Stimulated activated CD4-positive, alpha-beta T cell treated with anti-CD3 and anti-CD28 coated beads, Interleukin-1b, Interleukin-23, amount 100 ng/mL, for 1 hour (primary cell): ENCODE results near the gene SNED1.

Experiments used
- DNase-seq, 2 donors: peaks; one replicate each; pipeline ENCODE4 v3.0.0-alpha.2; 2020; ENCODE audit warnings: low read depth in 2 of 2

The SNED1 gene

GRCh38 chr2:240960309-240960970, 38.0 kb upstream of the SNED1 start:
- no peak for DNase-seq

DNA sequence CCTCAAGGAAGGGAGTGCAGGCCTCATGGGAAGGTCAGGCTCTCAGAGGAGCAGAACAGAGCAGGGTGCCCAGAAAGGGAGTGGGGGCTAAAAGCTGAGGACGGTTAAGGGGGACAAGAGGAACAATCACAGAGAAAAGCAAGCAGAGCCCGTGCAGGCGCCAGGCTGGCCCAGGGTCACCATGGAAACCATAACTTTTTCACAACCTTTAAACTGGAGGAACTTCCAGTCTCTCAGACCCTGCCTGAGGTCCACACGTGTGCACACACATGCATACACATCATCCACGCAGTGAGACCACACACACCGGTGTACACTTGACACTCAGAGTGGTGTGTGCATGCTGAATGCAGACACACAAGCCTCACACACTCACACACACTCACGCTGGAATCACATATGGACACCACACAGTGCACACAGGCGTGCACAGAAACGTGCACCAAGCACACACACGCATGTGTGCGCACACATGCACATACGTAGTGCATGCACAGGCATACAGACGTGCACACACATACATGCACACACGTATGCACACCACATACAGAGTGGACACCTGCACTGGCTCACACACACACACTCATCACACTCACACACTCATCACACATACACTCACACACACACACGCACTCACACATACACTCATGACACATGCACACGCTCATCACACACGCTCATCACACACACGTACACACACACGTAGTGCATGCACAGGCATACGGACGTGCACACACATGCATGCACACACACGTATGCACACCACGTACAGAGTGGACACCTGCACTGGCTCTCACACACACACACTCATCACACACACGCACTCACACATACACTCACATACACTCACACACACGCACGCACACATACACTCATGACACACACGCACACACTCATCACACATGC, 37.2 kb upstream of the SNED1 start:
- DNase-seq = no peak

- DNase-seq = no peak
These were observed 36.5 kb upstream of the SNED1 start for GRCh38 chr2:240961910-240962299.

DNA sequence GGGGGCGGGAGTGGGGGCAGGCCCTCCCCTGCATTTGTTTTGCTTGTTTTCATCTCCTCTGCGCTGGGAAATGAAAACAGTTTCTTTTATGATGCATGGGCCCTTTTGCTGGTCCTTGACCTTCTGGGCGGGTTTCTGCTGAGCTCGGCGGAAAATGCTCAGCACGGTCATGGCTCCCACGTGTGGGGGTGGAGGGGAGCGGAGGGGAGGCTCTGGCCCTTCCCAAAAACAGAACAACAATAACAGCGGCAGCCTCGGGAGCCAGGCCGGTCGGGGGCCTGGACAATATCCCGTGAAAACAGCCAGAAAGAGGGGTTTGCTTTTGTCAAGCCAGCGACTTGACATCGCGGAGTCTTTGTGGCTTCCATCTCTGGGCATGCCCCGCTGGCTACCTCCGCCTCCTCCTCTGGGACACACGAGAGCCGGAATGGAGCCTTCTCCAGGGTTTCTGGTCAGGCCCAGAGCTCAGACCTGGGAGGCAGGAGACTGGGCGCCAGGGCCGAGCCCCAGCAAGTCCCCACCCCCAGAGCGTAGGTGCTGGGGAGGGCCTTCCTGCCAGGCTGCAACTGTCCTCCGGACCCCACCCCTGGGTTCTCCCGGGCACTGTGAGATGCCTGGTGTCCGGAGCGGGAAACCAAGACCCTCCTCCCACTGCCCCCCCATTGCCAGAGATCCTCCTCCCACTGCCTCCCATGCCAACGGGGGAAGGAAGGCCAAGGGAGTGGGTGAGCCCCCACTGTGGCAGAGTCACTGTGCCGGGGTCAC, 35.9 kb upstream of the SNED1 start:
- no peak for DNase-seq

DNA sequence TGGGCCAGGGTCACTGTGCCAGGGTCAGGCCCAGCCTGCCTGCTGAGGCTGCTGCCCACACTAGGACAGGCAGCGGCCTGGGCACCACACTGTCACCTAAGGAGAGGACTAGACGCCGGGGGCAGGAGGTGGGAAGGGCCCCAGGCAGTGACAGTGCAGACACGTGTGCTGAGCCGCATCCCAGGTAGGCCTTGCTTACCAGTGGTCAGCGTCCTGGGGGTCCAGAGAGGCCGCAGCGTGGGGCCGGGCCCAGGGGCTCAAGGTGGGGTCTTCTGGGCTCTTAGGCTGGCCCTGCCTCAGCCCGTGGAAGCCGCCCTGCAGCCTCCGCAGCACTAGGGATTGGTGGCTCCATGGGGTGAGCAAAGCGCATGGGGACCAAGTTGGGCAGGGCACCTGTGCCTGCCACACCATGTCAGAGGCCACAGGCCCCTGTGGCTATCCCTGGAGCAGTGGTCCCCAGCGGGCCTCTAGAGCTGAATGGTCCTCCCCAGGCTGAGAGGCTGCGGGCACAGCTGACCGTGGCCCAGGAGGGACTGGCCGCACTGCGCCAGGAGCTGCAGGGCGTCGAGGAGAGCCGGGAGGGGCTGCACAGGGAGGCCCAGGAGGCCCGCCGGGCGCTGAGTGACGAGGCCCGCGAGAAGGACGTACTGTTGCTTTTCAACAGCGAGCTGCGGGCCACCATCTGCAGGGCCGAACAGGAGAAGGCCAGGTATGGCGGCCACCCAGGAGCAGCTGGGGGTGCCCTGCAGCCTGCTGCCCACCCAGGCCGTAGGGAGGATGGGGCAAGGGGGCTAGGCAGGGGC, 35.2 kb upstream of the SNED1 start:
- no peak for DNase-seq

DNA sequence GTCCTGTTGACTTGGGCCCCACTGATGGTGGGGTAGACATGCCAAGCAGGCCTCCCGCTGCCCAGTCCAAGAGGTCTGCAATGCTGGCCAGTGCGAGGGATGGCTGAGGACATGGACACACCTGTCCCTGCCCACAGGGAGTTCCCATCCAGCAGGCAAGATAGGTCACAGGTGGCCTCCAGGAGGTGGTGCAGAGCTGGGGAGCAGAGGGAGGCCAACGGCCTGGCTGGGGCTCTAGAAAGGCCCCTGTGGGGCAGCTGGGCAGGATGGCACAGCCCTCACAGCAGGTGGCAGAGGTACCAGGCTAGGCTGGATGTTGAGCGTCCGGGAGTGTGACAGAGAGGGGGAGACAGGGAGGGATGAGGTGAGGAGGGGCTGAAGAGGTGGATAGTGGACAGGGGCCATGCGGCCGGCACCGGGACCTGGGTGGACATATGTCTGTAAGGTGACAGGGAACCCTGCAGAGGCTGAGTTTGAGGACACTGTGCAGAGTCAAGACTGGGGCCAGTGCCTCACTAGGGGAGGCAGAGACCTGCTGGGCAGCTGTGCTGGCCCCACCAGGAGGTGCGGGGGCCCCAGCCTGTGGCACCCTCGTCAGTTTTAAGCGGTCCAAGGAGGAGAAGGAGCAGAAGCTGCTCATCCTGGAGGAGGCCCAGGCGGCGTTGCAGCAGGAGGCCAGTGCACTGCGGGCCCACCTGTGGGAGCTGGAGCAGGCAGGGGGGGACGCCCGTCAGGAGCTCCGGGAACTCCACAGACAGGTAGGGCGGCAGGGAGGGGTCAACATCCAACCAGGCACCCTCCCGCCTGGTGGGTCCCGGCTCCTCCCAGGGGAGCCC, 34.3 kb upstream of the SNED1 start:
- DNase-seq = no peak

DNA sequence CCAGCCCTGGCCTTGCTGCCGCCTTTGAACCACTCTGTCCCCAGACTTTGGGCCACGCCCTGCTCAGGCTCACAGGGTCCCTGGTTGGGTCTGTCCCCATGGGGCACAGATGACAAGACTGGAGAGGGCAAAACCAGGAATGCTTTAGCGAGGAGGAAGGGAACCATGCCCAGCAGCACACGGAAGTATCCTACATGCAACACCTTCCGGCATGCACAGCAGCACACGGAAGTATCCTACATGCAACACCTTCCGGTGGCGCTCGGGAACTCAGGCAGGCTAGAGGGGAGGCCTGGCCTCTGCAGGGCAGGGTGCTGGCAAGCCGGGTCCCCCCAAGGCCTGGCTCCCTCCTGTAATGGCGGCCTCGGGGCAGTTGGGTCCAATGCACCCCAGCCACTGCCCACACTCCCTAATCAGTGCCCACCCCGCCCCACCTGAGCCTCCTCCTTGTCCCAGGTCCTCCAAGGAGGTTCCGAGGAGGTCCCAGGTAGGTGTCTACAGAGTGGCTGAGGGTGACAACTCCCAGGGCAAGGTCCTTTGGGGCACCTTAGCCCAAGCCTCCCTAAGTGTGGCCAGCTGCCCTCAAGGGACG, 33.6 kb upstream of the SNED1 start:
- no peak for DNase-seq

DNA sequence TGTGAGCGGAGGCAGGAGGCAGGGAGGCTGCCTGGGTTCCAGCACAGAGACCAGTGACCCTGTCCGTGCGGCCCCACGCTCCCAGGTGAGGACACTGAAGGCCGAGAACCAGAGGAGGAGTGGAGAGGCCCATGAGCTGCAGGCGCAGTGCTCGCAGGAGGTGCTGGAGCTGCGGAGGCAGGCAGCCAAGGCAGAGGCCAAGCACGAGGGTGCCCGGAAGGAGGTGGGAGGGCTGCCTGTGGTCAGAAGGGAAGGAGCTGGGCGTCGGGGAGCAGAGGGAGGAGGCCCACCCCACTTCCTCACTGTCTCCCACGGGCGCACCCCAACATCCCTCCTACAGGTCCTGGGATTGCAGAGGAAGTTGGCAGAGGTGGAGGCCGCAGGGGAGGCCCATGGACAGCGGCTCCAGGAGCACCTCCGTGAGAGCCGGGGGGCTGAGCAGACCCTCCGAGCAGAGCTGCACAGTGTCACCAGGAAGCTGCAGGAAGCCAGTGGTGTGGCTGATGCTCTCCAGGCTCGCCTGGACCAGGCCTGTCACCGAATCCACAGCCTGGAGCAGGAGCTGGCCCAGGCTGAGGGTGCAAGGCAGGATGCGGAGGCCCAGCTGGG, 33.0 kb upstream of the SNED1 start:
- DNase-seq = no peak

DNA sequence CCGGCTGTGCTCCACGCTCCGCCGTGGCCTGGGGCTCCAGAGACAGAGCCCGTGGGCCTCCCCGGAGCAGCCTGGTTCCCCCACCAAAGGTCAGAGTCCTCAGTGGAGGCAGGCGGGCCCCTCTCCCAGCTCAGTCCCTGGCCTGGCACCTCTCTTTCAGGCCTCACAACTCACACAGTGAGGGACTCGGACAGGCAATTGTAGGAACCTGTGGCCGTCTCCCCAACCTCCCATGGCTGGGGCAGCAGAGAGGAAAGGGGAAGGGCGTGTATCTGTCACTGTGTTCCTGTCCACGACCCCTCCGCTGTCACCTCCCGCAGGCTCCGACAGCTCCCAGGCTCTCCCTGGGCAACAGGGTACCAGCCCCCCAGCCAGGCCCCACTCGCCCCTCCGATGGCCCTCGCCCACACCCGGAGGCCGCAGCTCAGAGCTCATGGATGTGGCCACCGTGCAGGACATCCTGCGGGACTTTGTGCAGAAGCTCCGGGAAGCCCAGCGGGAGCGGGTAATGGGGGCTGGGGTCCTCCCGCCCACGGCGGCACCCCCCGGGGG, 32.4 kb upstream of the SNED1 start:
- DNase-seq = no peak

- no peak for DNase-seq
These were observed 31.9 kb upstream of the SNED1 start for GRCh38 chr2:240966457-240966905.

DNA sequence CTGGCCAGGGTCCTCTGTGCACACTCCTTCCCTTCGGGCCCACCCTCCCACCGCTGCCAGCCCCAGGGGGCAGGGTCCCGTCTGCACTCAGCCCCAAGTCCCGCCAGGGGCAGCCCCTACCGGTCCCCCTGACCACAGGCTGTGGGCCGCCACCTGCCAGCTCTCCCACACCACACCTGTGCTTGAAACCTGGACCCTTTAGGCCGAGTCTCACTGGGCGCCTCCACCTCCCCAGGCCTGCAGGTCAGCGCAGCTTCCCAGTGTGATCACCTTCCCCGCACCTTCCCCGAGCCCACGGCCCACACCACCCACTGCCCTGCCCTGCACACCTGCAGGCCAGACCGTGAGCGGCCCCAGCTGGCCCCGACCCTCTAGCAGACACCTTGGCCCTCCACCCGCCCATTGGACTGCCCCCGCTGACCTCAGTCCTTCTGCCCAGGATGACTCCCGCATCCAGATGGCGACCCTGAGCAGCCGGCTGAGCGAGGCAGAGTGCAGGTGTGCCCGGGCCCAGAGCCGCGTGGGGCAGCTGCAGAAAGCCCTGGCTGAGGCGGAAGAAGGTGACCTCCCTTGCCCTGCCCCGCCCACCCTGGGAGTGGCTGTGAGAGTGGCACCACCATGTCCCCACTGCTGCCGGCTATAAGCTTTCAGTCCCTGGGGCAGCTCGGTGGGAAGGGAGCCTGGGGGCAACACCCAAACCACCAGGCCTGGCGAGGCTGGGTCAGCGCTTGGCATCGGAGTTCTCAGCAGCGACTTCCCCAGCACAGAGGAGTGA, 31.3 kb upstream of the SNED1 start:
- no peak for DNase-seq

DNA sequence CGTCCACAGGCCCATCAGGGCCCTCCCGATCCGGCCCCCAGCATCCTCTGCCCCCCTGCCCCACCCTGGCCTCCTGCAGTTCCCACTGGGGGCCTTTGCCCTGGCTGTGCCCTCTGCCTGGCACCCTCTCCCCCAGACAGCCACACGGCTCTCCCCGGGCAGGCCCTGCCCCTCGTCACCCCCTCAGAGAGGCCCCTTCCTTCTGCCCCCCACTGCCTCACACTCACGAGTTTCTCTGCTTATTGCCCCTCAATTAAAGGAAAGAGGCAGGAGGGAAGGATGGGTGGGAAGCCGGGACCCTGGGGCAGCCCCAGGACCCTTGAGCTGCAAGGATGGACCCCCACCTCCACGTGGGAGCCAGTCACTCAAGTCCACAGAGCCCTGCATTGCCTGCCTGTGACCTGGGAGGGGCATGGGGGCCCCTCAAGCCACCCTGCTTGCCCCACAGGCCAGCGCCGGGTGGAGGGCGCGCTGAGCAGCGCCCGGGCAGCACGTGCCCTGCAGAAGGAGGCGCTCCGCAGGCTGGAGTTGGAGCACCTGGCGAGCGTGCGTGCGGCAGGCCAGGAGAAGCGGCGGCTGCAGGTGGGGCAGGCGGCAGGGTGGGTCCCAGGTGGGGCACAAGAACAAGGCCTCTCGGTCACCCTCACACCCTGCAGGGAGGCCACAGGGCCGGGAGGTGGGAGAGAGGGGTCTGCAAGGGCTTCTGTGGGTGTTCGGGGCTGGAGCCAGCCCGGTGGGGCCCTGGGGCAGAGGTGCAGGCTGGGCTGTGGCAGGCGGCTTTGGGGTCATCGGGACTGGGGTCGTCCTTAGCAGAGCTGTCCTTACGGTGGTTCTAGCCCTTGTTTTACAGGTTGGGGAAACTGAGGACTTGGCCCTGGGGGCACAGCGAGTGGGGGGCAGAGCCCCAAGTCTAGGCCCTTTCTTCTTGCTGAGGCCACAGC, 30.5 kb upstream of the SNED1 start:
- DNase-seq = no peak

GRCh38 chr2:240968731-240969624, 29.4 kb upstream of the SNED1 start:
- DNase-seq = no peak

DNA sequence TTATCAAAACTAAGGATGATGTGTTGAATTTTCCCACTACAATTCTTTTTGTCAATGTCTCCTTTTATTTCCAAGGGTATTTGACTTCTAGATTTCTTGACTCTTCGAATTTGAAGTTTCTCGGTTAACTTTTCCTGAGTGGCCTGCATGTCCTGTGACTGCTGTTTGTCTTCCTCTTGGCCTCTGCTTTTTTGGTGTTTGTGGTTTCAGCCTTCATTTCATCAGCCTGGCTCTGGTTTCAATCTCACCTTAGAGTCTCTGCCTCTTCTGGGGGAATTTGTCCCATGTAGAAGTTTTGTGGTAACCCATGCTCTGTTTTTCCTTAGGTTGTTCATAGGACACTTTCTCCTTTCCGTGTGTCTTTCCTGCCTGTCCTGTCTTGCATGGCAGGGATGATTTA, 28.3 kb upstream of the SNED1 start:
- no peak for DNase-seq

GRCh38 chr2:240970816-240971215, 27.6 kb upstream of the SNED1 start:
- no peak for DNase-seq

GRCh38 chr2:240972201-240972600, 26.2 kb upstream of the SNED1 start:
- no peak for DNase-seq
